Lung microvascular endothelial cell (primary cell): ENCODE results near the gene LANCL2. TPM values are rescaled to one million over a fixed set of nuclear protein-coding genes. Genes with fewer than 3 reads are reported as not detected.
"Not testable (repeated sequence)": the region's sequence is repeated elsewhere in the genome, so short reads cannot be mapped to it uniquely, and the experiment has no call there.

Experiments
- DNase-seq, 2 donors: peaks; one replicate each; pipeline versions ENCODE4 v3.0.0 to v3.0.0-alpha.2; 2010; ENCODE audit warnings: low read depth in 2 of 2
- total RNA-seq: library from RNA; depleted of rRNA; stranded (reverse); fragments of >200 nt; gene quantifications from 2 replicates; pipeline ENCODE4 v1.2.1, GENCODE V29; 2014

LANCL2 gene
- total RNA-seq, 1 donor from 2014 or later = 11.5 TPM

DNA sequence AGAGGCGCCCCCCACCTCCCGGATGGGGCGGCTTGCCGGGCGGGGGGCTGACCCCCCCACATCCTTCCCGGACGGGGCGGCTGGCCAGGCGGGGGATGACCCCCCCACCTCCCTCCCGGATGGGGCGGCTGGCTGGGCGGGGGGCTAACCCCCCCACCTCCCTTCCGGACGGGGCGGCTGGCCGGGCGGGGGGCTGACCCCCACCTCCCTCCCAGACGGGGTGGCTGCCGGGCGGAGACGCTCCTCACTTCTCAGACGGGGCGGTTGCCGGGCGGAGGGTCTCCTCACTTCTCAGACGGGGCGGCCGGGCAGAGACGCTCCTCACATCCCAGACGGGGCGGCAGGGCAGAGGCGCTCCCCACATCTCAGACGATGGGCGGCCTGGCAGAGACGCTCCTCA, 37.4 kb downstream of the LANCL2 start:
- DNase-seq = not testable (repeated sequence)

DNA sequence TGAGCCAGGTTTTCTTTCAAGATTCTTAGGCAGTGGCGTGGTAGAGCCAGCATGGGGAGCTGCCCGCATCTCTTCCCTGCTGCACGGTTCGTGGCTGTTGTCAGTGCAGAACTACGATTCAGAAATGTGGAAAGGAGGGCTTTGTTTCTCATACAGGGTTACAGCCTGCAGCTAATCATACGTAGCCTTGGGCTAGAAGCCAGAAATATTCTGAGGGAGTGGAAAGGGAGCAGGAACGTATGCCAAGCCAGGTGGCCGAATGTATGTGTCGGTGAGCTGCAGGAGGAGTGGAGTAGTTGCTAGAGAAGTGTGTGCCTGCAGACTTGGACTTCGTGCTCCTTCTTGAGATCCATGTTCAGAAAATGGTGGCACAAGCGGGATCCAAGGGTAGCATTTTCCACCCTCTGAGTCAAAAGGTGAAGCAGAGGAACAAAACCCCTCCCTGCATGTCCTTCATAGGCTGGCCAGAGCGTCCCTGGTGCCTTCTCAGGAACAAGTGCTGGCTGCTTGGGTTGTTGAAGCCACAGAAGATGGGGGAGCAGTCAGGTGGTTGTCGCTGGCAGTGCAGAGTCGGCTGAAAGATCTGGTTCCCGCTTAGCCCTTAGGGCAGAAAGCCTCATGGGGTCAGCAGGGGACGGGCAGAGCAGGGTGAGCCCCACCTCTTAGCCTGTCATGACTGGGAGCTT, 40.9 kb downstream of the LANCL2 start:
- no peak for DNase-seq

DNA sequence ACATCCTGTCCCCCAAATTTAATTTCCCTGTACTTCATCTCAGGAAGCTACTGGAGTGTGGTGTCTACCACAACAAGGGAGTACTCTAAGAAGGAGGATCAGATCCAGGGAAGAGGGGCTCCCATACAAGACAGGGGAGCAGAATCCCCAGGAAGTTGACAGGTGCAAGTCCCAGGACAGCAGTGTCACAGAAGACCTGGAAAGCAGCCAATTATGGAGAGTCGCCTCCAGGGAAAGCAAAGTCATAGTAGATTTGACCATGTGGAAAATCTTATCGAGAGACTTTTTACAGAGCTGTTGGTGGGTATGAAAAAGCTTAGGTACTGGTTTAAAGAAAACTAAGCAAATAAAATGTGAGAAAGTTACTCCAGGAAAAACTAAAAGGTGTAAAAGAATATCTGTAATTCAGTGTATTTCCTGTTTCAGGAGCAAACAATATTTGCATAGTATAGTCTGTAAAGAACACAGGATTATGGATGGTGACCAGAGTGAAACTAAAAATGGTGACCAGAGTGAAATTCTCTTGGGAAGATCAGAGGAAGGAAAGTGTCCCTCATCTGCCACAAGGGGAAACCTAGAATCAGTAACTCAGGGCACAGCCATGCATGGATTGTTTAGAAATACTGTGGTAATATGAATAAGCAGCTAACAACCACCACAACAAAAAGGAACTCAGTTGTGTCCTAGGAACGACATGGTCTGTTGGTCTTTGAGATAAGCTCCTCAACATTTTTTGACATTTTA, 44.5 kb downstream of the LANCL2 start:
- no peak for DNase-seq

DNA sequence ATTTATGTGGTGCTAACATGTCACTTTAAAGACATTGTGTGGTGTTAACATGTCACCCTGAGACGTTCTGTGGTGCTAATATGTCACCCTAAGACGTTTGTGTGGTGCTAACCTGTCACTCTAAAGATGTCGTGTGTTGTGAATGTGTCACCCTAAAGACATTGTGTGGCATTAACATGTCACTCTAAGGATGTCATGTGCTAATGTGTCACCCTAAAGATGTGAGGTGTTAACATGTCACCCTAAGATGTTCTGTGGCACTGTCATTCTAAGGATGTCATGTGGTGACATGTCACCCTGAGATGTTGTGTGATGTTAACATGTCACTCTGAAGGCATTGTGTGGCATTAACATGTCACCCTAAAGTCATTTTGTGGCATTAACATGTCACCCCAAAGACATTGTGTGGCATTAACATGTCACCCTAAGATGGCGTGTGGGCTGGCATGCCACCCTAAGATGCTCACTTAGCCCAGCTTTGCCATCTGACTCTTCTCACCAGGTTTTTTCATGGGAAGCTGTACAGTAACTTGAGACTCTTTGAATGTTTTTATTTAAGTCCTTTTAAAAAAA, 45.6 kb downstream of the LANCL2 start:
- DNase-seq = no peak

DNA sequence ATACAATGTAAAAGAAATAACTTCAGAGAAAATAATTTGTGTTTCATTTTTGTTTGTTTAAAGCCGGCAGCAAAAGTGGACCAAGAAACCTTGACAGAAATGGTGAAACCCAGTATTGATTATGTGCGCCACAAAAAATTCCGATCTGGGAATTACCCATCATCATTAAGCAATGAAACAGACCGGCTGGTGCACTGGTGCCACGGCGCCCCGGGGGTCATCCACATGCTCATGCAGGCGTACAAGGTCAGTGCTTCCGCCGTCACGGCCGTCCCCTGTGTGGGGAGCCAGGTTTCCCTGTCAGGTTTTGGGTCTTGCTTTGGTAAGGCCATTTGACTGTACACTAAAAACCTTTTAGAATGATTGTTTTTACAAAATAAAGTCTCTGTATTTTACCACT, 46.7 kb downstream of the LANCL2 start:
- DNase-seq = no peak

DNA sequence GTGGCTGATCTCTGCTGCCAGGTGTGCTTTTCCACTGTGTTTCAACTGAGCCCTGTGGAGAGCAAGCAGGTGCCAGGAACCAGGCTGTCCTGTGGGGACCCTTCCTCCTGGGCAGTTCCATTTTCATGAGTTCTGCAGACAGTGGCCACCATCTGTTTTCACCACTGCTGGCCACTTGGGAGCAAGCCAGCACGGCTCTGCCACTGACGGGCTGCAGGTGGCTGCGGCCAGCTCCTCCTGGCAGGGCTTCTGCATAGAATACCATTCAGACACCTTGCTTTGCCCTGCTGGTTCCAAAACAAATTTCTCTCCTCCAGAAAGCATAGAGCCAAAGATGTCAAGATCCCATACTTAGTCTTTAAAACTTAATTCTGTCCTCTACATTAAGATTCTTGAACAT, 48.3 kb downstream of the LANCL2 start:
- no peak for DNase-seq

DNA sequence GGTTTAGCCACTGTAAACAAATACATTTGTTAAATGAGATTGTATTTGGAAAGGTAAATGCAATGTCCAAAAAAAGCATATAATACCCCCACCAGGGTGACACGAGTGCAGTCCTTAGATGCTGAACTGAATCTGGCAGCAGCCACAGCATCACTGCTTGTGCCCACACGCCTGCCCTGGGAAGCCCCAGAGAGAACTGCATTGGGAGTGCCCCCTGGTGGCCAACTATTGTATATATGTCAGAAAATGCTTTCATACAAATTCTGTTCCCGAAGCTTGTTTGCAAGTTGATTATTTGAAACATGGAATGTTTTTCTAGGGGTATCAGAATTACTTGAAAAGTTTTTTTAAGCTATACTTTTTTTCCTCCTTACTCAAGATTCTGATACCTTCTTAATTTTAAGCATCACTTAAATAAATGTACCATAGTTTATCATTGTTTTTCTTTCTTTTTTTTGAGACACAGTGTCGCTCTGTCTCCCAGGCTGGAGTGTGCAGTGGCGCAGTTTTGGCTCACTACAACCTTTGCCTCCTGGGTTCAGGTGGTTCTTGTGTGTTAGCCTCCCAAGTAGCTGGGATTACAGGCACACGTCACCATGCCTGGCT, 50.1 kb downstream of the LANCL2 start:
- peak; percentile 77 to 81 for DNase-seq

DNA sequence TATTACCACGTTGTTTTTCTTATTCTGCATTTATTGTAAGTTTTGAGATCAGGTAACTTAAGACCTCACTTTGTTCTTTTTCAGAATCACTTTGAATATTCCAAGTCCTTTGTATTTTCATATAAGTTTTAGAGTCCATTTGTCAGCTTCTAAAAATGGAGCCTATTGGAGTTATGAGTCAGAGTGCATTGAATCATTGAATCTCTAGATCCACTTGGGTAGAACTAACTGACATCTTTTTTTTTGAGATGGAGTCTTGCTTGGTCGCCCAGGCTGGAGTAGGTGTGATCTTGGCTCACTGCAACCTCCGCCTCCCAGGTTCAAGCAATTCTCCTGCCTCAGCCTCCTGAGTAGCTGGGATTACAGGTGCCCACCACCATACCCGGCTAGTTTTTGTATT, 52.3 kb downstream of the LANCL2 start:
- DNase-seq = not testable (repeated sequence)

DNA sequence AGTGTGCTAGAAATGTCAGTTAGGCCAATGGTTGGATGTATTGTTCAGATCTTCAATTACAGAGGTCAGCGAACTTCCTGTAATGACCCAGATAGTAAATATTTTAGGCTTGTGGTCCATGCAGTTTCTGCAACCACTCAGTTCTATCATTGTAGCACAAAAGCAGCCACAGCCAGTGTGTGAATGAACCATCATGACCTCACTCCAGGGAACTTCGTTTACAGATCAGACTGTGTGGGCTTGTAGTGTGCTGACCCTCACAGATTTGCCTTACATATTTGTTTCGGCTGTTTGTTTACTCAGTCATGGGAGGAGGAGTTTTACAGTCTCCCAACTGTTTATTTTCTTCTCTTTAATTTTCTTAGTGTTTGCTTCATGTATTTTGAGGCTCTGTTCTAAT, 55.4 kb downstream of the LANCL2 start:
- DNase-seq = peak in 1 of 2 donors; percentile 16

DNA sequence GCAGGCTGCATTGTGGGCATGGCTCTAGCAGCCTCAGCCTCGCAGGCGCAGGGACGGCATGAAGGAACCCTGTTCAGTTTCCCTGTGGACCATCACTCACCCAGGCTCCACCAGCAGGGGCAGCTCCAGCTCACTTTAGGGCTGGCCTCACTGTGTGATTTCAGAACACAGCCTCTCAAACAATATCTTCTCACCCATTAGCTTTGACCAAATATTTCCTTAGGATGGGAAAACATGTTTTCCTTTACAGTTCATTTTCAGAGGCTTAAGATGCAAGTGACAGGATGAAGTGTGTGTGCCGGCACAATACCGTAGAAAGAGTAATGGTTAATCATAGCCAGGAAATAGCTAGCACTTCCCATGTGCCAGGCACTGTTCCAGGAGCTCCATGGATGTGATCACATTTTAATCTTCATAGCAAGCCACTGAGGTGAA, 58.2 kb downstream of the LANCL2 start:
- DNase-seq = peak; percentile 32 to 84

DNA sequence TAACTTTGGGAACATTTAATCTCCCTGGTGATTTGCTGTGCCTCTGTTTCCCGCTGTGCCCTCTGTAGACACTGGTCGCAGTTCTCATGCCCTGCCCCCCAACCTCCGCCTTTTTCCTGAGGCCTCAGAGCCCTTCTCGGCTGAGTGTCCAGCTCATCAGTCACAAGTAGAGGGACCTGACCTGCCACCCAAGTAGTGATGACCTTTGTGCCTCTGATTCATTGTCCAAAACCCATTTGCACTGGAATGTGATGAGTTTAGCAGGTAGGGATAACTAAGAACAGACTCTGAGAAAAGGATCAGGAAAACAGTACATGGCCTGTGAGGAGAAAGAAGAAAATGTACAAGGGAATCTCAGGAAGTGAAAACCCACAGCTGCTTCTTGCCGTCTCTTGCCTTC, 58.8 kb downstream of the LANCL2 start:
- peak in 1 of 2 donors; percentile 32 for DNase-seq

DNA sequence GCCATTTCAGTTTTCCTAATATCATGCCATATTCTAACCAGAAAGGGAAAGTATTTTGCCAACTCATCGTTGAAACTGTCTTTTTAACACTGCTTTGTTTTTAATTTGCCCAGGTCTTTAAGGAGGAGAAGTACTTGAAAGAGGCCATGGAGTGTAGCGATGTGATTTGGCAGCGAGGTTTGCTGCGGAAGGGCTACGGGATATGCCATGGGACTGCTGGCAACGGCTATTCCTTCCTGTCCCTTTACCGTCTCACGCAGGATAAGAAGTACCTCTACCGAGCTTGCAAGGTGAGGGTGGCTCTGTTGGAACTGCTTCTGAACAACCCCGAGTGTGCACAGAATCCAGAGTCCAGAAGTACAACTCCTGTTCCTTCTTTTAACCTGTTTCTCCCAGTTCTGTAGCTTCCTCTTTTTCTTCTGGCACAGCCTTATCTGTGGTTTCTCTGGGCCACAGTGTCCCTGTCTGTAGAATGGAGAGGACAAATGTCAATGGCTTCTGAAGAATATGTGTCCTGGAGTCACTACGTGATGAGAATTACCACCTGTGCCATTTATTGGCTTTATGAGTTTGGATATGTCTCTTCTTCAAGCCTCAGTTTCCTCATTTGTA, 60.1 kb downstream of the LANCL2 start:
- DNase-seq = no peak

DNA sequence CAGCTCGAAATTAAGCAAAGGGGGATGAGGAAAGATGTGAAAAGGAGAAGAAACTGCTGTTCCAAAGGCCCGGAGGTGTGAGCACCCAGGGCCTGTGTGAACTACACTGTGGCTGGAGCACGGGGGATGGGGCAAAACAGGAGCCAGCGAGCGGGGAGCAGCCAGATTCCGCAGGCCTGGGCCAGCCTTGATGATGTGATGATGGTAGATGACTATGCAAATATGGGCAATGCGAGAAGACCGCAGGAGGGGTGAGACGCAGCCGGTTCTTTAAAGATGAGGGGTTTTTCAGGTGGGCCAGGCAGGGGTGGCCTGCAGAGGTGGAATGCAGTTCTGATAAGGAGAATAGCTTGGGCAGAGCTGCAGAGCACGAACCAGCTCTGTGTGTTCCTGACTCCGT, 61.5 kb downstream of the LANCL2 start:
- no peak for DNase-seq

DNA sequence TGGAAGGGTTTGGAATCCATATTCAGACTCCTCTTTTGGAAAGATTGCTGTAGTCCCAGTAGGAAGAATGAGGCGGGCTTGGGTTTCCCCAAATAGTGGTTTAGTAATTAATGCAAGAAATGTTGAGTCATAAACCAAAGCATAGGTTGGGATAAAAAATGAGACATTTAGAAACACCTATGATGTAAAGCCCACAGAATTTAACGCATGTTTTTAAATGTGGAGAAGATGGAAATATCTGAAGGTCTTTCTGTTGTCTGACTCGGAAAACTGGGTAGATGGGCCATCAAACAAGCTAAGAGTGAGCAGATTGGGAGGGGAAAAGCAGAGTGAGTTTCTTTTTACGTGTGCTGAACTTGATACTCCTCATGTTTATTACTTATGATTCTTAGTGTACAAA, 62.2 kb downstream of the LANCL2 start:
- DNase-seq = no peak

DNA sequence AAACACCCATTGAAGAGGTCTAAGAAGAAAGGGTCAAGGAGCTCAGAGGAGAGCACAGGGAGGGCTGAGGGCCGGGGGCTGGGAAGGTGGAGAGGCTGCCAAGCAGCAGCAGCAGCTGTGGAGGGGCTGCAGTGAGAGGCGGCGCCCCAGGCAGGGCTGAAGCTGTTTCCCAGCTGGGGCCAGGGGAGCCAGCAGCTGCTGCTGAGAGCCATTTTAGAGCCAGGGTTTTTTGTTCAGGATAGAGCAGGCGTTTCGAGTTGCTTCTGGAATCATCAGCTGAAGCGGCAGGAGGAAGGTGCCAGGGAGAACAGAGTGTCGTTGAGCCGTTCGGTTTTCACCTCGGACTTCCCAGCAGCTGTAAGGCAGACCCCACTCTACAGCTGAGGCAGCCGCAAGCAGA, 62.7 kb downstream of the LANCL2 start:
- no peak for DNase-seq

DNA sequence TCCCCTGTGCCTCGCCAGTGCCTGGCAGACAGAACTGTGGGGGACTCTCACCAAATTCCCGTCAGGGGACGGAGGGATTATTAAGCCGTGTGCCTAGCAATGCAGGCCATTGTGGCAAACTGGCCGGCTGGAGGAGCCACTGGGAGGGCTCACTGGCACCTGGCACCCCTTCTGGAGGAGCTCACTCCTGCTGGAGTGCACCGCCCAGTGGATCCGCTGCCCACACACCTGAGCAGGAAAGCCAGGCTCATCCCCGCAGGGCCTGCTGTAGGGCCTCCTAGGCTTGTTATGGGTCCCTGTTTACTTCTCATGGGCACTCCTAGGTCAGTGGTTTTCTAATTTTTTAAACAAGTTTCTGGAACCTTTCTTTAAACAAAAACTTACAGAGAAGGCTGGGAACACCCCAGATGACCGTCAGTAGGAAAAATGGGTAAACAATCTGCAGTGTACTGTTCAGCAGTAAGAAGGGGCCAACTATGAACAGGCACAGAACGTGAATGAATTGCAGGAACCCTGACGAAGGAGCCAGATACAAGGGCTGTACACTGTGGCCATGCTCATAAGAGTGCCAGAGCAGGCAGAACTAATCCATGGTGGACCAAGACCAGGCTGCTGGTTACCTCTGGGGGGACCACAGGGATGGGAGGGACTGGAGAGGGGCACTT, 64.8 kb downstream of the LANCL2 start:
- DNase-seq = no peak

DNA sequence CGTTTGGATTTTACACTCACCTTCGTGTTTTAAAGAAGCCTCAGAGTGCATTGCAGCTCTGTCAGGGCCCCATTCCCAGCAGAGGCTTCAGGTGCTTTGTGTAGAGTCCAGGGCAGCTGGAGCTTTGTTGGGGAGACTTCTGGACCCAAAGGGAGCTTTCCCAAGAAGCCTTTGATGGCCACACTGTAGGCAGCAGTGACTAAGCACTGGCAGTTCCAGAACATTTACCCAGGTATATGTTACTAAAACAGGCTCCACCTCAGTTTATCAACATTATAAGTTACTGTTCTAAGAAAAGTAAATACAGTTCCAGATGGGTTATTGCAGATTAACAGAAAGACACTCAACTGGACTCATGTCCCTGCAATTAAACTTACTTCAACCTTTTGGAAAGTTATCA, 66.8 kb downstream of the LANCL2 start:
- DNase-seq = no peak

DNA sequence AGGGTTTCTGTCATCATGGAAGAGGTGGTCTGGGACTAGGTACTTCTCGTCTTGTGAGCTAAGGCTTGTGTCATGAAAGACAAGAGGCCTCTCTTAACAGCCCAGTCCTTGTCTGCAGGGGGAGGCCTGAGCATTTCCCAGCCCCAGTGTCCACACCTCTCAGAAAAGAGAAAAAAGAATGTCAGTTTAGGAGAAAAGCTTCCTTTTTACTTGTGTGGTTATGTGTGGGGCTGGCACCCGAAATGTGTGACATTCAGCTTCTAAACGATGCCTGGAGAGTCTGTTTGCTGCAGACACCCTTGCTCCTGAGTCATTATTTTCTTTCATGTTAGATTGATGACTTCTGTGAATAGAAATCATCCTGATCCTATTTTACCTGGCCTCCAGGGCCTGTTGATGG, 67.4 kb downstream of the LANCL2 start:
- no peak for DNase-seq

DNA sequence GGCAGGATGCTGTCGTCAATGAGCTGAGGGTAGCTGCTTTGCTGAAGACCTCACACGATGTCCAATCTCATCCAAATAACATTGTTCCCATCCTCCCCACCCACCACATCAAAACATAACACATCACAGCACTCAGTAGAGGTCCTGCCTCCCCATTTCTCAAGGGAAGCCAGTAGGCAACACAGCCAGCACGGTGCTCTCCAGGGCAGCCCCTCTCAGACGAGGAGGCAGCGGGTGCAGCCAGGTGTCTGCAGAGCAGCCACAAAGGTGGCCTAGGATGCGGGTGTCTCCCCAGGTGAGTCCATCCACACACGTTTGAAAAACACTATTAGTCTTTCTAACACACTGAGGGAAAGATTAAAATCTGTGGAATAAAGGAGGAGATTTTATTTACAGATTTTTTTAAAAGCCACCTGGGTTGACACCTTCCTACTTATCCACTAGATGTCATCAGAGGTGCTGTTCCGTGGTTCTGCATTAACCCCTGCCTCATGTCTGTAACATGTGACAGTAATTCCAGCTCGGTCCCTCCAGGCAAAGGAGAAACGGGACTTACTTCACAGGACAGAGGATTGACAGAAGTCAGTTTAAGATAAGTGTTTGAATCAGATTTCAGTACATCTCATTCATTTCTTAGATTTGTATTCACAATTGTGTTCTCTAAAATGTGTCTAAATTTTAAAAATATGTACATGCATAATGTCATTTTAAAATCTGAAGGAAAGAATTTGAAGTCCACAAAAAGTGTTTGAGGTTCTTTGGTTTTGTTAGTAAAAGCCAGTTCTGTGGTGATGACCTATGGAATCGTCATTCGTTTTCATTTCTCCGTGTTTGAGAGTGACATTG, 68.0 kb downstream of the LANCL2 start:
- DNase-seq = peak; percentile 57 to 77

DNA sequence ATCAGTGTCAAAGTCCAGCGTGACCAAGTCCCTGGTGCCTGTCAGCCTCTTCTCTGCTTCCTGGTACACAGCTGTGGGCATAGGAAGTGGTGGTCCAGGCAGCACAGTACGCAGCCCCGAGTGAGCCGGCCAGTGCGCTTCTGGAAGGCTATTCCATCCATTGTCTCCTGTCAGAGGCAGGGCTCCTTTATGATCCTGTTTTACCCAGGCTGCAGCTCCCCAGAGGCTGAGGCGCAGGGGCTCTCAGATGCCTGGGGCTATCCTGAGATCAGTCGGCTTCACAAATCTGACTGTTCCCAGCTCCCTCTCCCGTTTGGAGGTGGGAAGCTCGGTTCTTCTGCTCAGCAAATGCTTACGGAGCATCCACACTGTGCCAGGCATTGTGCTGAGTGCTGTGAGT, 70.3 kb downstream of the LANCL2 start:
- no peak for DNase-seq

DNA sequence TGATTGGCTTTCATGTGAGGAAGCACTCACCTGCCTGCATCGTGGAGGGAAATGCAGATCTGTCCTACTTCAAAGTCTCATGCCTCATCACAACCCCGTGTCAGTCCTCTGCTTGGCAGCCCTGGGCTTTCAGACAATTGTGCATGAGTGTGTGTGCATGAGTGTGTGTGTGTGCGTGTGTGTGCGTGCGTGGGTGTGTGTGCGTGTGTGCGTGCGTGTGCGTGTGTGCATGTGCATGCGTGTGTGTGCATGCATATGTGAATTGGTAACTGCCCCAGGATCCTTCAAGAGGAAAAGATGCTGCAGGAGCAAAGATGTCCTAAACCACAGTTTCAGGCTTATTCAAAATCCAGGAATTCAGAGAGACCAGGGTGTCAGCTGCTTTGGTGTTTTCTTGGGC, 71.3 kb downstream of the LANCL2 start:
- no peak for DNase-seq
